Measurements from ENCODE around the gene WWP2. TPM values are rescaled to one million over a fixed set of nuclear protein-coding genes. Genes with fewer than 3 reads are reported as not detected.

WWP2 gene
- total RNA-seq, 1 donor from 2014 or later, result 53.8 TPM

GRCh38 chr16:69909760-69910159 is 147.6 kb downstream of the WWP2 start:
- no peak overlapping the region for H3K27ac Mint-ChIP-seq
- H3K4me1 Mint-ChIP-seq (ENCODE audit: low read depth), result no peaks in the 10 kb centered on the region
- no peak overlapping the region for H3K4me3 Mint-ChIP-seq
- DNase-seq (ENCODE audit: low spot score), result no peak
- peaks cover 7% of the 10 kb centered on the region for H3K36me3 Mint-ChIP-seq (ENCODE audit: low read depth)
- intact Hi-C loops (cut with micrococcal nuclease), result no loop called here
- H3K27me3 Mint-ChIP-seq (ENCODE audit: insufficient read depth), result no peaks in the 10 kb centered on the region
- no peaks in the 10 kb centered on the region for H3K9me3 Mint-ChIP-seq

GRCh38 chr16:69910964-69911363 is 148.8 kb downstream of the WWP2 start:
- no peak overlapping the region for H3K4me3 Mint-ChIP-seq
- H3K4me1 Mint-ChIP-seq (ENCODE audit: low read depth), result no peaks in the 10 kb centered on the region
- H3K36me3 Mint-ChIP-seq (ENCODE audit: low read depth), result peaks cover 9% of the 10 kb centered on the region
- no peak overlapping the region for H3K27ac Mint-ChIP-seq
- DNase-seq (ENCODE audit: low spot score), result no peak
- intact Hi-C loops (cut with micrococcal nuclease), result no loop called here
- no peaks in the 10 kb centered on the region for H3K9me3 Mint-ChIP-seq
- no peaks in the 10 kb centered on the region for H3K27me3 Mint-ChIP-seq (ENCODE audit: insufficient read depth)

GRCh38 chr16:69916462-69916861 is 154.3 kb downstream of the WWP2 start:
- Mint-ChIP-seq H3K9me3 (no peaks in the 10 kb centered on the region), H3K4me1 (ENCODE audit: low read depth) (no peaks in the 10 kb centered on the region), H3K27me3 (ENCODE audit: insufficient read depth) (no peaks in the 10 kb centered on the region), H3K4me3 (no peak overlapping the region), H3K36me3 (ENCODE audit: low read depth) (peaks cover 7% of the 10 kb centered on the region), H3K27ac (no peak overlapping the region)
- DNase-seq (ENCODE audit: low spot score), result no peak
- intact Hi-C loops (cut with micrococcal nuclease), result no loop called here

- Mint-ChIP-seq H3K9me3 (no peaks in the 10 kb centered on the region), H3K27me3 (ENCODE audit: insufficient read depth) (no peaks in the 10 kb centered on the region), H3K4me1 (ENCODE audit: low read depth) (no peaks in the 10 kb centered on the region), H3K4me3 (no peak overlapping the region), H3K27ac (no peak overlapping the region), H3K36me3 (ENCODE audit: low read depth) (peaks cover 7% of the 10 kb centered on the region)
- intact Hi-C loops (cut with micrococcal nuclease), result no loop called here
- no peak for DNase-seq (ENCODE audit: low spot score)
Measured at GRCh38 chr16:69917311-69917710, 155.2 kb downstream of the WWP2 start.

GRCh38 chr16:69917739-69918138 is 155.6 kb downstream of the WWP2 start:
- Mint-ChIP-seq H3K9me3 (no peaks in the 10 kb centered on the region), H3K27ac (no peak overlapping the region), H3K36me3 (ENCODE audit: low read depth) (peaks cover 9% of the 10 kb centered on the region), H3K4me1 (ENCODE audit: low read depth) (no peaks in the 10 kb centered on the region), H3K4me3 (no peak overlapping the region), H3K27me3 (ENCODE audit: insufficient read depth) (no peaks in the 10 kb centered on the region)
- intact Hi-C loops (cut with micrococcal nuclease), result no loop called here
- DNase-seq (ENCODE audit: low spot score), result no peak

GRCh38 chr16:69918241-69918640 is 156.1 kb downstream of the WWP2 start:
- Mint-ChIP-seq H3K36me3 (ENCODE audit: low read depth) (peaks cover 9% of the 10 kb centered on the region), H3K4me1 (ENCODE audit: low read depth) (no peaks in the 10 kb centered on the region)

GRCh38 chr16:69921127-69921526 is 159.0 kb downstream of the WWP2 start:
- no peaks in the 10 kb centered on the region for H3K9me3 Mint-ChIP-seq
- H3K4me1 Mint-ChIP-seq (ENCODE audit: low read depth), result no peaks in the 10 kb centered on the region
- H3K27ac Mint-ChIP-seq, result no peak overlapping the region
- H3K27me3 Mint-ChIP-seq (ENCODE audit: insufficient read depth), result no peaks in the 10 kb centered on the region
- H3K36me3 Mint-ChIP-seq (ENCODE audit: low read depth), result peaks cover 8% of the 10 kb centered on the region
- H3K4me3 Mint-ChIP-seq, result no peak overlapping the region
- no peak for DNase-seq (ENCODE audit: low spot score)
- intact Hi-C loops (cut with micrococcal nuclease), result no loop called here

More at GRCh38 chr16:69918241-69918640, 156.1 kb downstream of the WWP2 start:
- Mint-ChIP-seq H3K27ac (no peak overlapping the region), H3K27me3 (ENCODE audit: insufficient read depth) (no peaks in the 10 kb centered on the region), H3K9me3 (no peaks in the 10 kb centered on the region), H3K4me3 (no peak overlapping the region)
- DNase-seq (ENCODE audit: low spot score), result no peak
- intact Hi-C loops (cut with micrococcal nuclease), result no loop called here

GRCh38 chr16:69922200-69922599 is 160.1 kb downstream of the WWP2 start:
- no peak overlapping the region for H3K4me3 Mint-ChIP-seq
- peaks cover 8% of the 10 kb centered on the region for H3K36me3 Mint-ChIP-seq (ENCODE audit: low read depth)
- intact Hi-C loops (cut with micrococcal nuclease), result no loop called here

GRCh38 chr16:69924041-69924775 is 162.1 kb downstream of the WWP2 start:
- peaks cover 4% of the 10 kb centered on the region for H3K36me3 Mint-ChIP-seq (ENCODE audit: low read depth)
- no peak overlapping the region for H3K27ac Mint-ChIP-seq
- H3K4me3 Mint-ChIP-seq, result no peak overlapping the region
- intact Hi-C loops (cut with micrococcal nuclease), result no loop called here
- no peak for DNase-seq (ENCODE audit: low spot score)
- no peaks in the 10 kb centered on the region for H3K9me3 Mint-ChIP-seq
- no peaks in the 10 kb centered on the region for H3K27me3 Mint-ChIP-seq (ENCODE audit: insufficient read depth)
- no peaks in the 10 kb centered on the region for H3K4me1 Mint-ChIP-seq (ENCODE audit: low read depth)

More at GRCh38 chr16:69922200-69922599, 160.1 kb downstream of the WWP2 start:
- no peak for DNase-seq (ENCODE audit: low spot score)
- no peaks in the 10 kb centered on the region for H3K27me3 Mint-ChIP-seq (ENCODE audit: insufficient read depth)
- no peaks in the 10 kb centered on the region for H3K4me1 Mint-ChIP-seq (ENCODE audit: low read depth)
- H3K27ac Mint-ChIP-seq, result no peak overlapping the region
- H3K9me3 Mint-ChIP-seq, result no peaks in the 10 kb centered on the region

- Mint-ChIP-seq H3K27ac (no peak overlapping the region), H3K36me3 (ENCODE audit: low read depth) (peaks cover 4% of the 10 kb centered on the region), H3K4me1 (ENCODE audit: low read depth) (no peaks in the 10 kb centered on the region), H3K4me3 (no peak overlapping the region), H3K27me3 (ENCODE audit: insufficient read depth) (no peaks in the 10 kb centered on the region), H3K9me3 (no peaks in the 10 kb centered on the region)
- intact Hi-C loops (cut with micrococcal nuclease), result no loop called here
- DNase-seq (ENCODE audit: low spot score), result no peak
Measured at GRCh38 chr16:69924777-69925191, 162.7 kb downstream of the WWP2 start.

GRCh38 chr16:69925311-69925710 is 163.2 kb downstream of the WWP2 start:
- Mint-ChIP-seq H3K36me3 (ENCODE audit: low read depth) (peaks cover 8% of the 10 kb centered on the region), H3K27me3 (ENCODE audit: insufficient read depth) (no peaks in the 10 kb centered on the region), H3K9me3 (no peaks in the 10 kb centered on the region), H3K4me3 (no peak overlapping the region), H3K27ac (no peak overlapping the region), H3K4me1 (ENCODE audit: low read depth) (no peaks in the 10 kb centered on the region)
- no peak for DNase-seq (ENCODE audit: low spot score)
- intact Hi-C loops (cut with micrococcal nuclease), result no loop called here

- no peak for DNase-seq (ENCODE audit: low spot score)
- Mint-ChIP-seq H3K9me3 (no peaks in the 10 kb centered on the region), H3K36me3 (ENCODE audit: low read depth) (peaks cover 12% of the 10 kb centered on the region)
Measured at GRCh38 chr16:69926241-69926640, 164.1 kb downstream of the WWP2 start.

GRCh38 chr16:69927056-69927757 is 165.1 kb downstream of the WWP2 start:
- Mint-ChIP-seq H3K4me1 (ENCODE audit: low read depth) (no peaks in the 10 kb centered on the region), H3K27me3 (ENCODE audit: insufficient read depth) (no peaks in the 10 kb centered on the region), H3K4me3 (no peak overlapping the region), H3K9me3 (no peaks in the 10 kb centered on the region), H3K36me3 (ENCODE audit: low read depth) (peaks cover 14% of the 10 kb centered on the region), H3K27ac (no peak overlapping the region)
- no peak for DNase-seq (ENCODE audit: low spot score)
- intact Hi-C loops (cut with micrococcal nuclease), result no loop called here

More at GRCh38 chr16:69926241-69926640, 164.1 kb downstream of the WWP2 start:
- Mint-ChIP-seq H3K27ac (no peak overlapping the region), H3K4me1 (ENCODE audit: low read depth) (no peaks in the 10 kb centered on the region), H3K4me3 (no peak overlapping the region), H3K27me3 (ENCODE audit: insufficient read depth) (no peaks in the 10 kb centered on the region)
- intact Hi-C loops (cut with micrococcal nuclease), result no loop called here

Measured in activated T-helper 1 cell treated with anti-CD3 and anti-CD28 coated beads, Interleukin-12 subunit alpha, Interleukin-12 subunit beta, Interleukin-2, Interleukin-4 antibody, amounts not matched to agents 30 ng/mL and 10 ng/mL and 1 ng/mL, durations not matched to agents 14 hours and 24 hours and 36 hours (primary cell).